B cell (primary cell): ENCODE data around the gene SYT4. TPM values are rescaled to one million over a fixed set of nuclear protein-coding genes. Genes with fewer than 3 reads are reported as not detected.

Experiments used
- ATAC-seq: fragments of 200-7000 bp; cut with Tn5 transposase; one replicate; pipeline ENCODE4 v1.10.0; 2021; ENCODE audit warnings: low read depth, mild to moderate bottlenecking, moderate number of reproducible peaks, moderate library complexity
- CTCF ChIA-PET: fragments of 350-600 bp; sonication (Branson Sonifier 250); formaldehyde crosslinking; loops from one replicate; lab custom pipeline; 2021; ENCODE audit warnings: antibody characterized with exemption, inconsistent platforms; lab: Charles Lee
- POLR2A ChIA-PET: fragments of 350-600 bp; sonication (Branson Sonifier 250); formaldehyde crosslinking; loops from one replicate; lab custom pipeline; 2021; ENCODE audit warnings: antibody characterized with exemption; lab: Charles Lee
- DNase-seq: peaks from one replicate; pipeline ENCODE4 v3.0.0; 2013
- H2AFZ ChIP-seq: 2 replicates; pipeline ENCODE4 v1.6.1; 2012; ENCODE audit warnings: mild to moderate bottlenecking, low read depth, low read length; ENCODE audit not compliant: insufficient read depth, poor library complexity, severe bottlenecking
- H3K27ac ChIP-seq, 2 donors: 1 replicate in 1 of 2; 2 replicates in 1 of 2; pipeline ENCODE4 v1.5.1; 2012 to 2013; ENCODE audit warnings: low read length in 2 of 2, mild to moderate bottlenecking in 2 of 2, moderate library complexity in 1 of 2
- H3K27me3 ChIP-seq, 4 experiments: fragments of 200-600 bp in 1 of 4; sonication (generic) in 1 of 4; replicated peaks in 1 of 4; 1 replicate in 2 of 4; 2 replicates in 2 of 4; pipeline versions ENCODE4 v1.6.1 to v1.7.0; 2013 to 2016; ENCODE audit warnings: low read length in 3 of 4, mild to moderate bottlenecking in 2 of 4, mixed read lengths in 1 of 4, moderate library complexity in 1 of 4; ENCODE audit not compliant: insufficient read depth in 4 of 4, control insufficient read depth in 3 of 4; ENCODE audit errors: control extremely low read depth in 1 of 4
- H3K36me3 ChIP-seq, 2 experiments: replicated peaks in 1 of 2; 1 replicate in 1 of 2; 2 replicates in 1 of 2; pipeline versions ENCODE4 v1.6.1 to v1.7.1; 2013; ENCODE audit warnings: low read length in 1 of 2; ENCODE audit not compliant: insufficient read depth in 2 of 2, control insufficient read depth in 1 of 2; ENCODE audit errors: control extremely low read depth in 1 of 2, extremely low read depth in 1 of 2
- H3K4me1 ChIP-seq, 2 donors: fragments of 200-600 bp in 1 of 2; sonication (generic) in 1 of 2; 1 replicate in 1 of 2; 2 replicates in 1 of 2; pipeline versions ENCODE4 v1.5.1 to v1.6.1; 2013 to 2017; ENCODE audit warnings: low read length in 2 of 2; ENCODE audit not compliant: control insufficient read depth in 2 of 2, insufficient read depth in 2 of 2
- H3K4me2 ChIP-seq: replicated peaks from 2 replicates; pipeline ENCODE3; 2012; ENCODE audit warnings: mild to moderate bottlenecking, low read depth, low read length; ENCODE audit not compliant: poor library complexity, severe bottlenecking
- H3K4me3 ChIP-seq, 5 experiments: fragments of 200-600 bp in 1 of 5; sonication (generic) in 1 of 5; 1 replicate in 3 of 5; 2 replicates in 2 of 5; pipeline versions ENCODE4 v1.5.1 to v1.7.0; 2011 to 2016; ENCODE audit warnings: low read length in 4 of 5, mild to moderate bottlenecking in 4 of 5, low read depth in 2 of 5, control low read depth in 1 of 5, moderate library complexity in 1 of 5; ENCODE audit not compliant: insufficient read depth in 1 of 5; ENCODE audit errors: control extremely low read depth in 1 of 5, extremely low read depth in 1 of 5
- H3K79me2 ChIP-seq: fragments of 200-600 bp; sonication (generic); one replicate; pipeline ENCODE4 v1.6.0; 2016; ENCODE audit warnings: low read length; ENCODE audit not compliant: control insufficient read depth, insufficient read depth
- H3K9ac ChIP-seq: fragments of 200-600 bp; sonication (generic); 2 replicates; pipeline ENCODE4 v1.6.1; 2017; ENCODE audit warnings: mild to moderate bottlenecking, low read length, moderate library complexity
- H3K9me3 ChIP-seq, 3 donors: one replicate each; pipeline versions ENCODE4 v1.6.1 to v1.7.1; 2013; ENCODE audit warnings: low read length in 2 of 3; ENCODE audit not compliant: control insufficient read depth in 2 of 3, insufficient read depth in 1 of 3; ENCODE audit errors: control extremely low read depth in 1 of 3
- H4K20me1 ChIP-seq: 2 replicates; pipeline ENCODE4 v1.6.0; 2012; ENCODE audit warnings: mild to moderate bottlenecking, low read length; ENCODE audit not compliant: insufficient read depth, control insufficient read depth, poor library complexity, severe bottlenecking
- H3K27ac Mint-ChIP-seq: one replicate; pipeline ENCODE4 v1.8.0; 2021; ENCODE audit warnings: mixed read lengths
- H3K27me3 Mint-ChIP-seq: one replicate; pipeline ENCODE4 v1.8.0; 2021; ENCODE audit warnings: mixed read lengths
- H3K4me1 Mint-ChIP-seq: one replicate; pipeline ENCODE4 v1.8.0; 2021; ENCODE audit warnings: mixed read lengths
- H3K4me3 Mint-ChIP-seq: one replicate; pipeline ENCODE4 v1.8.0; 2021; ENCODE audit warnings: mixed read lengths
- H3K9me3 Mint-ChIP-seq: one replicate; pipeline ENCODE4 v1.8.0; 2022; ENCODE audit warnings: mixed read lengths; ENCODE audit not compliant: insufficient read depth
- EZH2 ChIP-seq: IDR thresholded peaks from 2 replicates; pipeline ENCODE4 v1.6.1; 2012; ENCODE audit warnings: borderline replicate concordance, low read depth, mild to moderate bottlenecking, moderate library complexity, low read length; ENCODE audit not compliant: insufficient read depth, poor library complexity, severe bottlenecking
- WGBS: methylation state at CpG from one replicate; pipeline ENCODE4 v1.1.5; 2013; ENCODE audit warnings: missing lambda C conversion rate; ENCODE audit not compliant: insufficient coverage; 5-methylcytosine and 5-hydroxymethylcytosine counted together
- intact Hi-C: fragments of 100-400 bp; cut with micrococcal nuclease; formaldehyde crosslinking; loops from one replicate; pipeline ENCODE4 v1.10.0; 2022
- polyA plus RNA-seq: library from polyadenylated mRNA; depleted of rRNA; stranded (reverse); fragments of >200 nt; gene quantifications from 2 replicates; pipeline ENCODE4 v1.2.3, GENCODE V29; 2012
- total RNA-seq, 2 donors: library from RNA; stranded (reverse); fragments of 120-200 nt in 1 of 2; gene quantifications; 1 replicate in 1 of 2; 2 replicates in 1 of 2; pipeline versions ENCODE4 v1.2.3 to v1.2.4, GENCODE V29; 2013 to 2022
- TF ChIP-seq, protein P1 (sequence below): fragments of 200-600 bp; IDR thresholded peaks from one replicate; pipeline ENCODE4 v1.8.0; 2022; ENCODE audit warnings: antibody characterized with exemption, mild to moderate bottlenecking

The SYT4 gene
- total and polyA plus RNA-seq, 2 donors (not counting 1 experiment from before 2014, with no cell fraction given) = not detected

DNA sequence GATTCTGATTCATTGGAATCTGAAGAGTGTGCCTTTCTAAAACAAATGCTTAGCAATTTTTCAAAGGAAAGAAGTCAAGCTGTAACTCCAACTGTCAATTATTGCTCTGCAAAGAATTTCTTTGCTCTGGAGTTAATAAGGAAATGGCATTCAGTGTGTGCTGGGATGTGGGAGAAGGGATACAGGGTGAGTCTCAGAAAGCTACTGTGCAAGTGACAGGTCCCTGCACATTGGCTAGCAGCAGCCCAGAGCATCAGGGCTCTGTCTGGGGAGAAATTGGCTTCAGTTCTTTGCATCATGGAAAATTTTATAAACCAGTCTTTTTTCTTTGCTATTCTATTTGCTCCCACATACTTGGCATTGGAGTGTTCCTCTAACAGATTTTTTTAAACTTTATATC, 1.1 kb upstream of the SYT4 start:
- H3K27ac ChIP-seq = no peak overlapping the region

DNA sequence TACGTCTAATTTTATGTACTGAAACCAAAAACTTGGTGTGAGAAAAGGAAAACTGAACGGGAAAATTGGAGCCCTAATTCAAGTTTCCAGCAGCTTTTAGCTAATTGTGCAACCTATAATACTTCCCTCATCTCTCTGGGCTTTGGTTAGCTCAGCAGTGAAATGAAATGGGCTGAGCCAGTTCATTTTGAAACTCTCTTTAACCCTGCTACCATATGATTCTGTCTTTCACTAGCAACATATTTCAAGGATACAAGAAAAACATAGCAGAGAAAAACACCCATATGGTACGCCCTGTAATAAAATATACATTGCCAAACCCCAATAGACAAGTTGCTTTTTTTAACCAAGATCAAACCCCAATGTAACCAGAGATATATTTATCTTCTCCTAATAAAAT, 799 bp downstream of the SYT4 start:
- WGBS = 57% methylated on average over 1 of the region's 3 CpGs
- Histone ChIP-seq H3K4me3 (no peak overlapping the region), H3K4me2 (no peak overlapping the region), H2AFZ (no peak overlapping the region), H3K4me1 (no peaks in the 10 kb centered on the region), H3K27ac (no peak overlapping the region), H3K79me2 (no peaks in the 10 kb centered on the region), H3K27me3 (no peaks in the 10 kb centered on the region), H3K9ac (no peak overlapping the region), H3K9me3 (no peaks in the 10 kb centered on the region), H4K20me1 (no peaks in the 10 kb centered on the region), H3K36me3 (no peaks in the 10 kb centered on the region)
- ChIA-PET CTCF (interaction anchor here (1.2 kb wide), 1 partner anchor 1162 kb away, joined by 4 read pairs; no protein-coding TSS in a partner anchor), POLR2A (no interaction called here)
- DNase-seq = no peak
- no peak overlapping the region for H3K4me3 Mint-ChIP-seq
- no peak for ATAC-seq
- peaks cover 16% of the 10 kb centered on the region for H3K27me3 Mint-ChIP-seq
- H3K9me3 Mint-ChIP-seq = no peaks in the 10 kb centered on the region
- intact Hi-C loops = no loop called here
- H3K27ac Mint-ChIP-seq = no peak overlapping the region
- no peaks in the 10 kb centered on the region for H3K4me1 Mint-ChIP-seq
- TF ChIP-seq, protein P1, sequence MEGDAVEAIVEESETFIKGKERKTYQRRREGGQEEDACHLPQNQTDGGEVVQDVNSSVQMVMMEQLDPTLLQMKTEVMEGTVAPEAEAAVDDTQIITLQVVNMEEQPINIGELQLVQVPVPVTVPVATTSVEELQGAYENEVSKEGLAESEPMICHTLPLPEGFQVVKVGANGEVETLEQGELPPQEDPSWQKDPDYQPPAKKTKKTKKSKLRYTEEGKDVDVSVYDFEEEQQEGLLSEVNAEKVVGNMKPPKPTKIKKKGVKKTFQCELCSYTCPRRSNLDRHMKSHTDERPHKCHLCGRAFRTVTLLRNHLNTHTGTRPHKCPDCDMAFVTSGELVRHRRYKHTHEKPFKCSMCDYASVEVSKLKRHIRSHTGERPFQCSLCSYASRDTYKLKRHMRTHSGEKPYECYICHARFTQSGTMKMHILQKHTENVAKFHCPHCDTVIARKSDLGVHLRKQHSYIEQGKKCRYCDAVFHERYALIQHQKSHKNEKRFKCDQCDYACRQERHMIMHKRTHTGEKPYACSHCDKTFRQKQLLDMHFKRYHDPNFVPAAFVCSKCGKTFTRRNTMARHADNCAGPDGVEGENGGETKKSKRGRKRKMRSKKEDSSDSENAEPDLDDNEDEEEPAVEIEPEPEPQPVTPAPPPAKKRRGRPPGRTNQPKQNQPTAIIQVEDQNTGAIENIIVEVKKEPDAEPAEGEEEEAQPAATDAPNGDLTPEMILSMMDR = no peak
- TF ChIP-seq EZH2 = no peak

More for the DNA sequence above, 1.1 kb upstream of the SYT4 start:
- peaks cover 16% of the 10 kb centered on the region for H3K27me3 Mint-ChIP-seq
- no peaks in the 10 kb centered on the region for H3K36me3 ChIP-seq
- no peak overlapping the region for H2AFZ ChIP-seq
- intact Hi-C loops = no loop called here
- no peaks in the 10 kb centered on the region for H3K9me3 Mint-ChIP-seq
- H3K27me3 ChIP-seq = no peaks in the 10 kb centered on the region
- no peak overlapping the region for H3K4me3 ChIP-seq
- POLR2A ChIA-PET = no interaction called here
- CTCF ChIA-PET = interaction anchor here (2.1 kb wide), 1 partner anchor 1164 kb away, joined by 8 read pairs; no protein-coding TSS in a partner anchor
- H3K4me2 ChIP-seq = no peak overlapping the region
- H3K9ac ChIP-seq = no peak overlapping the region
- DNase-seq (no peak), ATAC-seq (no peak)
- H3K9me3 ChIP-seq = no peaks in the 10 kb centered on the region
- no peaks in the 10 kb centered on the region for H3K79me2 ChIP-seq
- TF ChIP-seq, protein P1 = no peak
- TF ChIP-seq EZH2 = no peak
- H4K20me1 ChIP-seq = no peaks in the 10 kb centered on the region
- no peaks in the 10 kb centered on the region for H3K4me1 Mint-ChIP-seq
- H3K4me3 Mint-ChIP-seq = no peak overlapping the region
- H3K4me1 ChIP-seq = no peaks in the 10 kb centered on the region
- no peak overlapping the region for H3K27ac Mint-ChIP-seq
